PC-3 (cell line): ENCODE results near the gene CCDC187. TPM values are rescaled to one million over a fixed set of nuclear protein-coding genes. Genes with fewer than 3 reads are reported as not detected.

Source experiments
- ATAC-seq: fragments of 200-7000 bp; cut with Tn5 transposase; 2 replicates; pipeline ENCODE4 v1.9.1; 2020; ENCODE audit warnings: mild to moderate bottlenecking, moderate library complexity
- BruUV-seq: library from RNA; stranded (reverse); fragments of 400-500 nt; replicated peaks from 2 replicates; lab custom pipeline; 2021; lab: Mats Ljungman, UMichigan
- CTCF ChIA-PET: fragments of 300-600 bp; sonication (Branson Sonifier 250); formaldehyde crosslinking; loops from one replicate; lab custom pipeline; 2022; ENCODE audit warnings: antibody characterized with exemption; lab: Charles Lee
- POLR2A ChIA-PET: fragments of 300-600 bp; sonication (Branson Sonifier 250); formaldehyde crosslinking; loops from one replicate; lab custom pipeline; 2022; ENCODE audit warnings: antibody characterized with exemption; ENCODE audit not compliant: unreplicated experiment; lab: Charles Lee
- DNase-seq: peaks from one replicate; pipeline ENCODE4 v3.0.0-alpha.2; 2015
- H2AFZ ChIP-seq: fragments of 300-600 bp; sonication (generic); 2 replicates; pipeline ENCODE4 v1.6.0; 2016; ENCODE audit warnings: antibody characterized with exemption, low read length
- H3F3A ChIP-seq: fragments of 300-600 bp; sonication (generic); one replicate; pipeline ENCODE4 v1.6.0; 2017; ENCODE audit warnings: antibody characterized with exemption, low read length, control low read depth, mild to moderate bottlenecking; ENCODE audit not compliant: unreplicated experiment
- H3K27ac ChIP-seq: fragments of 300-600 bp; sonication (generic); 2 replicates; pipeline ENCODE4 v1.5.1; 2016; ENCODE audit warnings: mild to moderate bottlenecking, low read length
- H3K27me3 ChIP-seq: fragments of 300-600 bp; sonication (generic); 2 replicates; pipeline ENCODE4 v1.6.1; 2016; ENCODE audit warnings: low read length, mixed read lengths
- H3K36me3 ChIP-seq: fragments of 300-600 bp; sonication (generic); 2 replicates; pipeline ENCODE4 v1.6.1; 2016; ENCODE audit warnings: low read depth, mixed run types, low read length, mixed read lengths
- H3K4me1 ChIP-seq: fragments of 300-600 bp; sonication (generic); 2 replicates; pipeline ENCODE4 v1.5.1; 2016; ENCODE audit warnings: low read length; ENCODE audit not compliant: insufficient read depth
- H3K4me2 ChIP-seq: fragments of 300-600 bp; sonication (generic); 2 replicates; pipeline ENCODE4 v1.6.0; 2016; ENCODE audit warnings: low read length
- H3K4me3 ChIP-seq: fragments of 300-600 bp; sonication (generic); 2 replicates; pipeline ENCODE4 v1.5.1; 2016; ENCODE audit warnings: mild to moderate bottlenecking, low read length, mixed read lengths
- H3K79me2 ChIP-seq: fragments of 300-600 bp; sonication (generic); 2 replicates; pipeline ENCODE4 v1.6.1; 2017; ENCODE audit warnings: low read length, mixed read lengths
- H3K9ac ChIP-seq: fragments of 300-600 bp; sonication (generic); 2 replicates; pipeline ENCODE4 v1.6.0; 2016; ENCODE audit warnings: mild to moderate bottlenecking, low read length
- H3K9me2 ChIP-seq: fragments of 300-600 bp; sonication (generic); replicated peaks from 2 replicates; pipeline ENCODE4 v1.6.1; 2016; ENCODE audit warnings: mixed run types, low read length, mixed read lengths
- H3K9me3 ChIP-seq: fragments of 300-600 bp; sonication (generic); 2 replicates; pipeline ENCODE4 v1.6.1; 2016; ENCODE audit warnings: low read length, mixed read lengths
- H4K20me1 ChIP-seq: fragments of 300-600 bp; sonication (generic); 2 replicates; pipeline ENCODE4 v1.6.1; 2016; ENCODE audit warnings: low read length, mixed read lengths
- CTCF ChIP-seq: fragments of 300-600 bp; sonication (generic); conservative IDR thresholded peaks from 2 replicates; pipeline ENCODE4 v1.5.1; 2017; ENCODE audit warnings: antibody characterized with exemption, low read depth, mild to moderate bottlenecking, low read length
- EZH2 ChIP-seq: fragments of 300-600 bp; sonication (generic); IDR thresholded peaks from one replicate; pipeline ENCODE4 v1.6.1; 2017; ENCODE audit warnings: antibody characterized with exemption, mild to moderate bottlenecking, low read length; ENCODE audit not compliant: unreplicated experiment
- EZH2phosphoT487 ChIP-seq: fragments of 300-600 bp; sonication (generic); IDR thresholded peaks from 2 replicates; pipeline ENCODE4 v1.6.1; 2018; ENCODE audit warnings: mild to moderate bottlenecking, antibody characterized with exemption, low read length, borderline replicate concordance
- intact Hi-C: fragments of 100-400 bp; cut with micrococcal nuclease; formaldehyde crosslinking; loops from 2 replicates; pipeline ENCODE4 v1.9.0; 2023
- total RNA-seq: library from RNA; depleted of rRNA; stranded (reverse); fragments of >200 nt; gene quantifications from 2 replicates; pipeline ENCODE4 v1.2.3, GENCODE V29; 2014

CCDC187 gene
- total RNA-seq, 1 experiment from 2014 or later, result 0.04 TPM

DNA sequence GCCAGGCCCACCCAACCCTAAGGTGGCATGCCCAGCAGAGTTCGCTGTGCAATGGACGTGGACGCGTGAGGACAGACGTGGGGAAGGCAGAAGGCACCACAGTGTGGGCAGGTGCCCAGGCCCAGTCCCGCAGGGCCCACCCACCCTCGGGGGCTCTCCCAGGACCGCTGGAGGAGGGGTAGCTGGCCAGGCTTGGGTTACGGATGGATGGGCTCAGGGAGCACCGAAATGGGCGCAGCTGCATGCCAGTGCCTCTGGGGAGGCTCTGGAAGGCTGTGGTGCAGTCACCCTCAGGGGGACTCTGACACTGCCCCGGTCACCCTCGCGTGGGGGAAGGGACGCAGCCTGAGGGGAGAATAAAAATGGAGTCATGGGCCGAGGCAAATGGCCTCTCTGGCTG, 13.8 kb upstream of the CCDC187 start:
- H3K4me2 ChIP-seq, result no peak overlapping the region
- ChIA-PET POLR2A (no interaction called here), CTCF (no interaction called here)
- TF ChIP-seq EZH2 (no peak), EZH2phosphoT487 (no peak), CTCF (no peak)
- no peak overlapping the region for H3K27ac ChIP-seq
- H4K20me1 ChIP-seq, result no peaks in the 10 kb centered on the region
- intact Hi-C loops, result no loop called here
- no peaks in the 10 kb centered on the region for H3K36me3 ChIP-seq
- H3K79me2 ChIP-seq, result no peaks in the 10 kb centered on the region
- no peaks in the 10 kb centered on the region for H3K27me3 ChIP-seq
- no peaks in the 10 kb centered on the region for H3K4me1 ChIP-seq
- no TSS peak for BruUV-seq
- no peak overlapping the region for H3K9ac ChIP-seq
- DNase-seq (no peak), ATAC-seq (no peak)
- H3K4me3 ChIP-seq, result no peak overlapping the region
- no peaks in the 10 kb centered on the region for H3K9me2 ChIP-seq
- H3K9me3 ChIP-seq, result no peaks in the 10 kb centered on the region
- H2AFZ ChIP-seq, result no peak overlapping the region
- H3F3A ChIP-seq, result no peaks in the 10 kb centered on the region

GRCh38 chr9:136316896-136317676, 13.2 kb upstream of the CCDC187 start:
- CTCF ChIA-PET, result no interaction called here
- POLR2A ChIA-PET, result no interaction called here
- ATAC-seq, result no peak

More at GRCh38 chr9:136316896-136317676, 13.2 kb upstream of the CCDC187 start:
- Histone ChIP-seq H3K79me2 (no peaks in the 10 kb centered on the region), H3K9me2 (no peaks in the 10 kb centered on the region), H3K27me3 (no peaks in the 10 kb centered on the region), H3K4me1 (no peaks in the 10 kb centered on the region), H3K9ac (no peak overlapping the region), H3F3A (no peaks in the 10 kb centered on the region), H3K4me3 (no peak overlapping the region), H2AFZ (no peak overlapping the region), H3K36me3 (no peaks in the 10 kb centered on the region), H3K4me2 (no peak overlapping the region), H3K27ac (no peak overlapping the region), H3K9me3 (no peaks in the 10 kb centered on the region), H4K20me1 (no peaks in the 10 kb centered on the region)
- no TSS peak for BruUV-seq
- intact Hi-C loops, result no loop called here
- no peak for DNase-seq
- TF ChIP-seq EZH2 (no peak), CTCF (no peak), EZH2phosphoT487 (no peak)
